ENCODE measurements around the gene KRT73.

DNA sequence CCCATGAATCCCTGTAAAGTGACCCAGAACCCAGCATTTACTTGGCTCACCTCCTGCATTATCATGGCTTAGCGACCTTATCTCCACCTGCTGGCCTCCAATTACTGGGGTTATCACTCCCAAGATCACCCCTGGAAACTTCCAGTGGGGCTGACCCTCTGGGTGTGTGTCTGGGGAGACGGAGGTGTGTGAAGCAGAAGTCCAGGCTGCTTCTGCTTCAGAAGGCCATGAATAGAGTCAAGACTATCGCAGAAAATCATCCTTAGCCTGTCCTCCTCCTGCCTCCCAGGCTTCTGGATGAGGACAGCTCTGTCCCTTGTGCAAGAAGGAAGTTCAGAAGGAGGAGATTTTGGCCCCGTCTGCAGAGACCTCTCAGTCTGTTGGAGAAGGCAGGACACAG lies 16.7 kb downstream of the KRT73 start:
- TF ChIP-seq EP300 (IDR thresholded peaks at IDR 0.05; ENCODE audit: low read depth) = no peak
- TF ChIP-seq, protein P1, sequence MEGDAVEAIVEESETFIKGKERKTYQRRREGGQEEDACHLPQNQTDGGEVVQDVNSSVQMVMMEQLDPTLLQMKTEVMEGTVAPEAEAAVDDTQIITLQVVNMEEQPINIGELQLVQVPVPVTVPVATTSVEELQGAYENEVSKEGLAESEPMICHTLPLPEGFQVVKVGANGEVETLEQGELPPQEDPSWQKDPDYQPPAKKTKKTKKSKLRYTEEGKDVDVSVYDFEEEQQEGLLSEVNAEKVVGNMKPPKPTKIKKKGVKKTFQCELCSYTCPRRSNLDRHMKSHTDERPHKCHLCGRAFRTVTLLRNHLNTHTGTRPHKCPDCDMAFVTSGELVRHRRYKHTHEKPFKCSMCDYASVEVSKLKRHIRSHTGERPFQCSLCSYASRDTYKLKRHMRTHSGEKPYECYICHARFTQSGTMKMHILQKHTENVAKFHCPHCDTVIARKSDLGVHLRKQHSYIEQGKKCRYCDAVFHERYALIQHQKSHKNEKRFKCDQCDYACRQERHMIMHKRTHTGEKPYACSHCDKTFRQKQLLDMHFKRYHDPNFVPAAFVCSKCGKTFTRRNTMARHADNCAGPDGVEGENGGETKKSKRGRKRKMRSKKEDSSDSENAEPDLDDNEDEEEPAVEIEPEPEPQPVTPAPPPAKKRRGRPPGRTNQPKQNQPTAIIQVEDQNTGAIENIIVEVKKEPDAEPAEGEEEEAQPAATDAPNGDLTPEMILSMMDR (IDR thresholded peaks at IDR 0.05) = no peak

Data from transverse colon (tissue), 3 donors.